ENCODE data around the gene TENM3.

Gene TENM3

GRCh38 chr4:182291597-182292270 lies 48.5 kb downstream of the TENM3 start:
- no peak for DNase-seq

GRCh38 chr4:182292612-182293011 lies 49.4 kb downstream of the TENM3 start:
- DNase-seq = no peak

GRCh38 chr4:182293691-182294255 lies 50.6 kb downstream of the TENM3 start:
- no peak for DNase-seq

DNA sequence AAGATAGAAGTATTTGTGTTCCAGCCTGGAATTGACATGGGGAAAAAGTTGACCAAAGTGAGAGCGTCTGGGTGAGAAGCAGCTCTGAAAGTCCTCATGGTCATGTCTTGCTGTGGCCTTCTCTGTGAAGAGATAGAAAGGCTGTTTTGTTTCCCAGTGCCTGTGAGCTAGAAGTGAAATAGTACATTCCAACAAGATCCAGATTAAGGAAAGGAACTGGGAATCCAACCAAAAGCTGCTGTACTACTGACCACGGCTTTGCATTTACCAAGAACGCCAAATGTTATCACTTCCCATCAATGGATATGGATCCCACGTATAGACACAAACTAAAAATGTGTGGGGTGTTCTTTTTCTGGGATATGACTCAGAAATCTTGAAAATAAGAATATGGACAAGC lies 51.2 kb downstream of the TENM3 start:
- no peak for DNase-seq

- DNase-seq = no peak
Measured at GRCh38 chr4:182297659-182298058, 54.5 kb downstream of the TENM3 start.

GRCh38 chr4:182301736-182302135 lies 58.5 kb downstream of the TENM3 start:
- no peak for DNase-seq

- no peak for DNase-seq
Measured at GRCh38 chr4:182303847-182304246, 60.6 kb downstream of the TENM3 start.

GRCh38 chr4:182306792-182307507 lies 63.7 kb downstream of the TENM3 start:
- no peak for DNase-seq

GRCh38 chr4:182307746-182308145 lies 64.5 kb downstream of the TENM3 start:
- DNase-seq = no peak

DNA sequence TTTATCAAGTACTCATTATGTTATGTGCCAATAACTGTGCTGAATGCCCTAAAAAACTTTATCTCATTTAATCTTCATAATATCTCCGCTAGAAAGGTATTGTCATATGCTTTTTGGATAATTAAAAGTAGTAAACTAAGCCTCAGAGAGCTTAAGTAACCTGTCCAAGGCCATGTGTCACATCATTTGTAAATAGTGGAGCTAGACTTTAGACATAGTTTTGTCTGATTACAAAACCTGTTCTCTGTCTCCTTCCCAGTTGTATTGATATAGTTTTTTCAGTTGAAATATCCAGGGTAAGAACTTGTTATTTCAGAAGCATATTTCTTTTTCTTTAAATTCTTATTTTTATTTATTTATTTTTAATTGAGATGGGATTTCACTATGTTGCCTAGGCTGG lies 66.7 kb downstream of the TENM3 start:
- DNase-seq = no peak

GRCh38 chr4:182310316-182310715 lies 67.1 kb downstream of the TENM3 start:
- no peak for DNase-seq

DNA sequence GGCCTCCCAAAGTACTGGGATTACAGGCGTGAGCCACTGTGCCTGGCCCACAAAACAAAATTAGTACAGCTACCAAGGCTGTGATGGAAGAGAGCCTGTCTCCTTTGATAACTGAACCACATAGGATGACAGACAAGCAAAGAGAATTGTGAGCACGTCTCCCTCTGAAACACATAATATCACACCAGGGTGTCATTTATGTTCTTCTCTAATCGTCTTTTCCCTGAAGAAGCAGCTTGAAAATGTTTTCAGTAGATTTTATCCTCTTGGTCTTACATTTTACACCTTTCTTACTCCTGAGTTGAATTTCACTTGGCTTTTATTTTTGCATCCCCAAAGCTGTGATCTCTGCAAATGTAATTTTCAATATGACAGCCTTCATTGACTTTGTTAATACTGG lies 67.8 kb downstream of the TENM3 start:
- DNase-seq = no peak

- no peak for DNase-seq
Measured at GRCh38 chr4:182314537-182314936, 71.3 kb downstream of the TENM3 start.

GRCh38 chr4:182318256-182318655 lies 75.1 kb downstream of the TENM3 start:
- no peak for DNase-seq

GRCh38 chr4:182320092-182320491 lies 76.9 kb downstream of the TENM3 start:
- no peak for DNase-seq

GRCh38 chr4:182320580-182320979 lies 77.4 kb downstream of the TENM3 start:
- no peak for DNase-seq

GRCh38 chr4:182324282-182324681 lies 81.1 kb downstream of the TENM3 start:
- DNase-seq = no peak

- DNase-seq = no peak
Measured at GRCh38 chr4:182325397-182325796, 82.2 kb downstream of the TENM3 start.

DNA sequence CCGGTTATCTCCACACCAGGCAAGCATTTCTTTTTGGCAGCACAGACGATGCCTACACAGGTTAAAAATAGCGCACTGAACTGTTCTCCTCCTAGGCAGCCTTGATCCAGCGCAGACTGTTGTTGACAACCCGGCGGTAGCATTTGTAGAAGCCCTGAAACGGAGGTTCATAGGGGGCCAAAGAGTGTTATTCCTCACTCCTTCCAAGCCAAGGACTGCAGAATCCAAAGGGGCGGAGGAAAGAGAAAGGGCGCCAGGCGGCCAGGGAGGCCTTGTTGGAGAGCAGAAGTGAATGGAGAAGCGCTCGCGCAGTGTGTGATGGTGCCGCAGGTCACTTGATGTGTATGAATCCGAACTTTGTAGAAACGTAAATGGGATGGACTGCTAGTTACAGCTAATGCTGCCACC lies 82.7 kb downstream of the TENM3 start:
- no peak for DNase-seq

DNA sequence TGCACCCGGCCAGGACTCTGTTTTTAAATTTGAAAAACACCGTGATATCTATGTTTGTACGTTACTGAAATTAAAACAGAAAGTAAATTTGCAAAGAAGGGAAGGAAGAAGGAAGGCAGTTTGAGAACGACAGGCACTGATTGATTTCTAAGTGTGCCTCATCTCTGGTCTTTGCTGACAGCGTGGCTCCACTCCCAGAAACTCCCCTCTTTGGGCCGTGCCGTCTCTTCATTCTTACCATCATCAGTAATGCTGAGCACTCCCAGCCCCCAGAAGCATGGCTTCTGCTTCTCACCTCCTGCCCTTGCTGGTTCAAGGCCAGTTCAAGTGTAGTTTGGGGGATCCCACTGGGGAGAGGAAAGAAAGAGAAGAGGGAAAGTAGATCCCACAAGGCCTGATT lies 85.3 kb downstream of the TENM3 start:
- DNase-seq = no peak

DNA sequence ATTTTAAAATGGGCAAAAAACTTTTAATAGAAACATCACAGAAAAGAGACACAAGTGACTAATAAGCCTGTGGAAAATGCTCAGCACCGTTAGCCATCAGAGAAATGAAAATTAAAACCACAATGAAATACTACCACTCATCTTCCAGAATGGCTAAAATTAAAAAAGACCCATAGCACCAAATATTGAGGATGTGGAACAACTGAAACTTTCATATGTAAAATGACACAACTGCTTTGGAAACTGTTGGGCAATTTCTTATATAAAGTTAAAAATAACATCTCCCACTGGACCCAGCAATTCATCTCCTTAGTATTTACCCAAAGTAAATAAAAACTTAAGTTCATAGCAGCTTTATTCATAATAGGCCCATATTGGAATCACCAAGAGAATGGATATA lies 94.2 kb downstream of the TENM3 start:
- DNase-seq = no peak

- DNase-seq = no peak
Measured at GRCh38 chr4:182338063-182338462, 94.9 kb downstream of the TENM3 start.

- DNase-seq = no peak
Measured at GRCh38 chr4:182338746-182339145, 95.5 kb downstream of the TENM3 start.

DNA sequence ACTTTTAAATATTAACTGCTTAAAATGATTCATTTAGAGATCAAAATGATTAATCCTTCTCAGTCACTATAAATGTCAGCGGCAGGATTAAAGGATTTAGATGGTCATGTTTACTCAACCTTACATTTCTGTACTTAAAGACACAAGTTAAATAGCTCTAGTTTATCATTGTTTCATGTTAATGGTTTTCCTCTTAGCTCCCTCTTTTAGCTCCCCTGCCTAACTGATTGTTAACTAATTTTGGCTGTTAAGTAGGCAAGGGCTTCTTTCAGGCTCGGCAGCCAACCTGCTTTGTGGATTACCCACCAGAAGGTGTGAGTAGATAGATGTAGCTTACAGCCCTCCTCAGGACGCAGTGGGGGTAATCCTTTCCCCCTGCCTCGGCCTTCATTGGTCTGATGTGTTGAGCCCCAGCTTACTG lies 96.0 kb downstream of the TENM3 start:
- no peak for DNase-seq

Data from activated CD4-positive, alpha-beta T cell treated with anti-CD3 and anti-CD28 coated beads for 4 hours (primary cell).